Measurements from ENCODE around the gene NAV3. TPM values are rescaled to one million over a fixed set of nuclear protein-coding genes. Genes with fewer than 3 reads are reported as not detected.

NAV3 gene
- total RNA-seq, 1 donor from 2014 or later = not detected

GRCh38 chr12:77817276-77817675 is 13.4 kb upstream of the NAV3 start:
- Mint-ChIP-seq H3K27ac (no peak overlapping the region), H3K27me3 (ENCODE audit: low read depth) (no peaks in the 10 kb centered on the region), H3K9me3 (no peaks in the 10 kb centered on the region), H3K36me3 (ENCODE audit: low read depth) (no peaks in the 10 kb centered on the region), H3K4me1 (ENCODE audit: low read depth) (no peaks in the 10 kb centered on the region), H3K4me3 (ENCODE audit: low read depth) (no peak overlapping the region)
- intact Hi-C loops (cut with micrococcal nuclease) = no loop called here
- DNase-seq (ENCODE audit: low spot score) = no peak

DNA sequence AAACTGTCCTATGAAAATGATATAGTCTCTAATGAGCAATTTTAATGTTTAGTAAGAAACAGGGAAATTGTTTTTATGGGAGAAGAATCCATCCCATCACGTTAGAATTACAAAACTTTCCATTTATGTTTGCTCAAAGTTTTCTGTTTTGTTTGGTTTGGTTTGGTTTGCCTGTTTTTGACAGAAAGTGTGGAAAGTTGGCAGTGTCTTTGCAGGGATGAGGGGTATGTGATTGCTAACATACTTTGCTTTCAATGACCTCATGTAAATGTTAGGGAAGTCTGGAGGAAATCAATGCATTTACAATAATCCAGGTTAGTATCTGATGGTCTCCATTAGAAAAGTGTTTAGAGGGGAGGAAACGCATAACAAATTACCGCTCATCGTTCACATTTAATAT is 12.3 kb upstream of the NAV3 start:
- intact Hi-C loops (cut with micrococcal nuclease) = no loop called here
- Mint-ChIP-seq H3K36me3 (ENCODE audit: low read depth) (no peaks in the 10 kb centered on the region), H3K27ac (no peak overlapping the region), H3K4me1 (ENCODE audit: low read depth) (no peaks in the 10 kb centered on the region), H3K4me3 (ENCODE audit: low read depth) (no peak overlapping the region), H3K9me3 (peaks cover 6% of the 10 kb centered on the region), H3K27me3 (ENCODE audit: low read depth) (no peaks in the 10 kb centered on the region)
- no peak for DNase-seq (ENCODE audit: low spot score)

- intact Hi-C loops (cut with micrococcal nuclease) = no loop called here
- H3K4me3 Mint-ChIP-seq (ENCODE audit: low read depth) = no peak overlapping the region
Measured at GRCh38 chr12:77821699-77822203, 8.9 kb upstream of the NAV3 start.

GRCh38 chr12:77833329-77833728 is 2.6 kb downstream of the NAV3 start:
- intact Hi-C loops (cut with micrococcal nuclease) = no loop called here
- H3K27me3 Mint-ChIP-seq (ENCODE audit: low read depth) = no peaks in the 10 kb centered on the region
- no peaks in the 10 kb centered on the region for H3K36me3 Mint-ChIP-seq (ENCODE audit: low read depth)
- H3K4me1 Mint-ChIP-seq (ENCODE audit: low read depth) = no peaks in the 10 kb centered on the region
- H3K4me3 Mint-ChIP-seq (ENCODE audit: low read depth) = no peak overlapping the region
- no peaks in the 10 kb centered on the region for H3K9me3 Mint-ChIP-seq
- H3K27ac Mint-ChIP-seq = no peak overlapping the region
- DNase-seq (ENCODE audit: low spot score) = no peak

More at GRCh38 chr12:77821699-77822203, 8.9 kb upstream of the NAV3 start:
- H3K4me1 Mint-ChIP-seq (ENCODE audit: low read depth) = no peaks in the 10 kb centered on the region
- H3K9me3 Mint-ChIP-seq = peaks cover 10% of the 10 kb centered on the region
- no peak overlapping the region for H3K27ac Mint-ChIP-seq
- H3K36me3 Mint-ChIP-seq (ENCODE audit: low read depth) = no peaks in the 10 kb centered on the region
- no peaks in the 10 kb centered on the region for H3K27me3 Mint-ChIP-seq (ENCODE audit: low read depth)
- DNase-seq (ENCODE audit: low spot score) = no peak

DNA sequence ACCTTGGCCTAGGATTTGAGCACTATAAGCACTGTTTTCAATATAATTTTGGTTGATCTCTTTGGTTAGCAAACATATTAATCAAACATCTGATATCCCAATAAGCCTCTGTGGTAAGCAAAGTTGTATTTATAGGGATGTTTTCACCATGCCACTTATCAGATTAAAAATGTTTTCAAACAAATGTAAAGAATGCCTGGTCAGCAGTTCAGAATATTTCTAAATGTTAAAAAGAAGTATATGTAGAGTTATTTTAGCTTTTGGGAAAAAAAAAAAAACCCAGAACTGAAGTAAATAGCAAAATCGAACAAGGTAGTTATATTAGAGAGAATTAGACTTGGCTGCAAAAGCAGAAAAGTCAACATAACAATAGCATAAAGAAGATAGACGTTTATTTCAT is 3.9 kb downstream of the NAV3 start:
- no peak for DNase-seq (ENCODE audit: low spot score)
- no peak overlapping the region for H3K27ac Mint-ChIP-seq
- H3K4me3 Mint-ChIP-seq (ENCODE audit: low read depth) = no peak overlapping the region
- H3K4me1 Mint-ChIP-seq (ENCODE audit: low read depth) = no peaks in the 10 kb centered on the region
- H3K36me3 Mint-ChIP-seq (ENCODE audit: low read depth) = no peaks in the 10 kb centered on the region
- intact Hi-C loops (cut with micrococcal nuclease) = no loop called here
- peaks cover 3% of the 10 kb centered on the region for H3K9me3 Mint-ChIP-seq
- no peaks in the 10 kb centered on the region for H3K27me3 Mint-ChIP-seq (ENCODE audit: low read depth)

DNA sequence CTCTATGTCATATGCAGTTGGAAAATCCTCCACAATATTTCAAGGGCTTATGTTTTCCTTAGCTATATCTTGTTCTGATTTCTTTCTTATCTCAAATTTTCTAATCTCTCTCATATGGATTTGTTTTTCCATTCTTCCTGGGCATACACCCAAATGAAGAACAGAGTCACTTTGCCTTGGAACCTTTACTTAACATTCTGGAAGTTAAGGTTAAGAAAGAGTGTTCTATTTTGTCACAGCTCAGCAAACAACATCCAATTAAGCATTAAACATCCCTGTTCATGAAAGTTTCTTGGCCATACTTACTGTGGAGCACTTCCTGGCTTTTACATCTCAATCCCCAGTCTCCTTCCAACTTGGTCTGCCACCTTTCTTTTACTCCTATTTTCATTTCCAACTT is 5.3 kb downstream of the NAV3 start:
- H3K4me1 Mint-ChIP-seq (ENCODE audit: low read depth) = no peaks in the 10 kb centered on the region
- DNase-seq (ENCODE audit: low spot score) = no peak
- intact Hi-C loops (cut with micrococcal nuclease) = no loop called here
- no peak overlapping the region for H3K4me3 Mint-ChIP-seq (ENCODE audit: low read depth)
- no peaks in the 10 kb centered on the region for H3K27me3 Mint-ChIP-seq (ENCODE audit: low read depth)
- H3K9me3 Mint-ChIP-seq = peaks cover 3% of the 10 kb centered on the region
- no peaks in the 10 kb centered on the region for H3K36me3 Mint-ChIP-seq (ENCODE audit: low read depth)
- no peak overlapping the region for H3K27ac Mint-ChIP-seq

- peaks cover 3% of the 10 kb centered on the region for H3K9me3 Mint-ChIP-seq
- no peak for DNase-seq (ENCODE audit: low spot score)
- H3K27ac Mint-ChIP-seq = no peak overlapping the region
- no peaks in the 10 kb centered on the region for H3K36me3 Mint-ChIP-seq (ENCODE audit: low read depth)
- H3K4me1 Mint-ChIP-seq (ENCODE audit: low read depth) = no peaks in the 10 kb centered on the region
- intact Hi-C loops (cut with micrococcal nuclease) = no loop called here
- H3K4me3 Mint-ChIP-seq (ENCODE audit: low read depth) = no peak overlapping the region
- H3K27me3 Mint-ChIP-seq (ENCODE audit: low read depth) = no peaks in the 10 kb centered on the region
Measured at GRCh38 chr12:77837876-77838291, 7.2 kb downstream of the NAV3 start.

DNA sequence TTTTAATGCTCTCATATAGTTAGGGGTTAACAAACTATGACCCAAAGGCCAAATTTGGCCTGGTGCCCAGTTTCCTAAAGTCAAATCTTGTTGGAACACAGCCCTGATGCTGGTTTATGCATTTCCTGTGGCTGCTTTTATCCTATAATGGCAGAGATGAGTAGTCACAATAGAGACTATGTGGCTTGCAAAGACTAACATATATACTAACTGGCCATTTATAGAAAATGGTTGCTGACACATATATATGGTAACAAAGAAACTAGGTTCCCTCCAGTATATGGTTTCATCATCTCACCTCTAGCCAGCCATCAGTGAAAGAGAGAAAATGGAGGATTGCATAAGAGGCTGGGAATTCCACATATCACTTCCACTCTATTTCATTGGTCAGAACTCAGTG is 10.8 kb downstream of the NAV3 start:
- H3K36me3 Mint-ChIP-seq (ENCODE audit: low read depth) = no peaks in the 10 kb centered on the region
- peaks cover 3% of the 10 kb centered on the region for H3K9me3 Mint-ChIP-seq
- H3K4me3 Mint-ChIP-seq (ENCODE audit: low read depth) = no peak overlapping the region
- no peaks in the 10 kb centered on the region for H3K4me1 Mint-ChIP-seq (ENCODE audit: low read depth)
- no peak overlapping the region for H3K27ac Mint-ChIP-seq
- DNase-seq (ENCODE audit: low spot score) = no peak
- H3K27me3 Mint-ChIP-seq (ENCODE audit: low read depth) = no peaks in the 10 kb centered on the region
- intact Hi-C loops (cut with micrococcal nuclease) = no loop called here

GRCh38 chr12:77842430-77842829 is 11.7 kb downstream of the NAV3 start:
- Mint-ChIP-seq H3K9me3 (peaks cover 3% of the 10 kb centered on the region), H3K27ac (no peak overlapping the region), H3K4me3 (ENCODE audit: low read depth) (no peak overlapping the region), H3K27me3 (ENCODE audit: low read depth) (no peaks in the 10 kb centered on the region), H3K4me1 (ENCODE audit: low read depth) (no peaks in the 10 kb centered on the region), H3K36me3 (ENCODE audit: low read depth) (no peaks in the 10 kb centered on the region)
- intact Hi-C loops (cut with micrococcal nuclease) = no loop called here
- DNase-seq (ENCODE audit: low spot score) = no peak

DNA sequence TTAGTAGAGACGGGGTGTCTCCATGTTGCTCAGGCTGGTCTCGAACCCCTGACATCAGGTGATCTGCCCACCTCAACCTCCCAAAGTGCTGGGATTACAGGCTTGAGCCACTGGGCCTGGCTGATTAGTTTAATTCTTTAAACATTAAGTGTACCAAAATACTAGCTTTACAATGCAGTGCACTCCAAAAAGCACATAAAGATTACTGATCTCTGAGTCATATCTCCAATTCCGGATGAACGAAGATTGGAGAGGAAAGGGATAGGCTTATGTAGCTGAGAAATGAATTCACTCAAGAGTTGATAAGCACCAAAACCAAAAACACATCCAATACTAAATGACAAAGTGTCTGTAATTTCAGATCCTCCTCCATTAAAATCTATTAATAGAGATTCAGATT is 15.1 kb downstream of the NAV3 start:
- intact Hi-C loops (cut with micrococcal nuclease) = no loop called here
- Mint-ChIP-seq H3K36me3 (ENCODE audit: low read depth) (no peaks in the 10 kb centered on the region), H3K9me3 (no peaks in the 10 kb centered on the region), H3K27ac (no peak overlapping the region), H3K4me1 (ENCODE audit: low read depth) (no peaks in the 10 kb centered on the region), H3K27me3 (ENCODE audit: low read depth) (no peaks in the 10 kb centered on the region), H3K4me3 (ENCODE audit: low read depth) (no peak overlapping the region)
- DNase-seq (ENCODE audit: low spot score) = no peak

DNA sequence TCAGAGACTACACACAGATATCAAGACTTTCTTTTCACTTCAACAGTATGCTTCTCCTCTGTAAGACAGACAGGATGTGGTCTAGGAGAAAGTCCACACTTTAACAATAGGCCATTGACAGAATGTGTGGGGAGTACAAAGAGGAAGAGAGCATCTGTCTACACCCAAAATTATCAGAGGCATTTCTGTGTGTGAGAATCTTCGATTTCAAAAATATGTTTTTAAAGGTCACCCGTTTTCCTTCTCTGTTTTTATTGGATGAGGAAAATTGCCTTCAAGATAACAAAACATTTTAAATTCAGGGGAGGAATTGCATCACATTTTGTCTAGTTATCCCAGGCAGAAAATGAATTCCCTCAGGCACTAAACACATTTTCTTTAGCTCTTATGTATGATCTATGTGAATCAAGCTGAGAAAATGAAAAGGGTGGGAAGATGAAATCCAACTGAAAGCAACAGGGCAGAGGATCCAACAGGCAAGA is 16.4 kb downstream of the NAV3 start:
- no peaks in the 10 kb centered on the region for H3K36me3 Mint-ChIP-seq (ENCODE audit: low read depth)
- no peaks in the 10 kb centered on the region for H3K9me3 Mint-ChIP-seq
- DNase-seq (ENCODE audit: low spot score) = no peak
- intact Hi-C loops (cut with micrococcal nuclease) = no loop called here
- no peak overlapping the region for H3K27ac Mint-ChIP-seq
- H3K4me3 Mint-ChIP-seq (ENCODE audit: low read depth) = no peak overlapping the region
- H3K27me3 Mint-ChIP-seq (ENCODE audit: low read depth) = no peaks in the 10 kb centered on the region
- no peaks in the 10 kb centered on the region for H3K4me1 Mint-ChIP-seq (ENCODE audit: low read depth)

DNA sequence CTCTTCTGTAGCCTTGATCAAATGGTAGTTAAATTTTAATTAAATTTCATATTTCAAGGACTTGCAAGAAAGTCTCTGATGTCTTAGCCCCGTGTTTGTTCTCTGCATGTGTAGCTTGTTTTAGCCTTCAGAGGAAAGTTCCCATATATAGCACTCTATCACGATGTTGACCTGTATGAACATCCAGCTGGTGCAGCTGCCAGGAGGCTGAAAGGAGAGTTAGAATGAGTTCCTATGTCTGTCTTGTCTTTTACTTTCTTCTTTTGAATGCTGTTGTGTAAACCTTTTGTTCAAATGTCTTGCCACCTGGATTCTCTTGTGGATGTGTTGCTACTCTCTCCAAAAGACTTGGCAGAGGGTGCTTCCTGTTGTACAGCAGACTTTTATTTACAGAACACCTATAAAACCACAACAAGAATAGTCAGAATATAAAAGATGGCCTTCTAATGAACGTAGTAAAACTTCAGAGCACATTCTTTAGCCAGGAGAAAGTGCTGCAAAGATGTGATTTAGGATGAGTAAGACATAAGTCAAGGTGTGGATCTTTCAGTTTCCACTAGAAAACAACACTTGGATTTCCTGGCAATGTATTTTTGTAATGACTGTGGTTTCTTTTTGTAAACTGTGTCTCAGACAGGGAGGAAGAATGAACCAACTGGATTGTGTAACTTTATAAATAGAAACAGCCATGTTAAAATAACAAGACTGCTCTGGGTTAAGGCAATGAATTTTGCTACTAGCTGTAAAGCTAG is 17.2 kb downstream of the NAV3 start:
- H3K9me3 Mint-ChIP-seq = peaks cover under 1% of the 10 kb centered on the region
- intact Hi-C loops (cut with micrococcal nuclease) = no loop called here
- DNase-seq (ENCODE audit: low spot score) = no peak
- H3K36me3 Mint-ChIP-seq (ENCODE audit: low read depth) = no peaks in the 10 kb centered on the region
- H3K4me1 Mint-ChIP-seq (ENCODE audit: low read depth) = no peaks in the 10 kb centered on the region
- H3K27me3 Mint-ChIP-seq (ENCODE audit: low read depth) = no peaks in the 10 kb centered on the region
- H3K4me3 Mint-ChIP-seq (ENCODE audit: low read depth) = no peak overlapping the region
- H3K27ac Mint-ChIP-seq = no peak overlapping the region

GRCh38 chr12:77850129-77850528 is 19.4 kb downstream of the NAV3 start:
- intact Hi-C loops (cut with micrococcal nuclease) = no loop called here
- Mint-ChIP-seq H3K4me1 (ENCODE audit: low read depth) (no peaks in the 10 kb centered on the region), H3K27ac (no peak overlapping the region), H3K4me3 (ENCODE audit: low read depth) (no peak overlapping the region), H3K27me3 (ENCODE audit: low read depth) (no peaks in the 10 kb centered on the region), H3K9me3 (peaks cover 5% of the 10 kb centered on the region), H3K36me3 (ENCODE audit: low read depth) (no peaks in the 10 kb centered on the region)
- DNase-seq (ENCODE audit: low spot score) = no peak
